ENCODE results near the gene GLCE. TPM values are rescaled to one million over a fixed set of nuclear protein-coding genes. Genes with fewer than 3 reads are reported as not detected.

The GLCE gene
- total RNA-seq, 4 donors from 2014 or later = 11.6 to 20.3 (median 16.0) TPM

- TF ChIP-seq CTCF (IDR thresholded peaks at IDR 0.05) (no peak), POLR2A (IDR thresholded peaks at IDR 0.05) (no peak), EP300 (IDR thresholded peaks at IDR 0.05) (no peak)
- WGBS, 2 donors = 47 to 54% methylated on average over 4 of the region's 4 CpGs
- H3K27me3 ChIP-seq = no peaks in the 10 kb centered on the region
- H3K4me3 ChIP-seq = no peak overlapping the region
- H3K4me1 ChIP-seq = peaks cover 0 to 2% (median 0%) of the 10 kb centered on the region in 4 donors
- H3K36me3 ChIP-seq = no peaks in the 10 kb centered on the region
- H3K9me3 ChIP-seq = no peaks in the 10 kb centered on the region
- no peak for DNase-seq (ENCODE audit: low spot score in 2 of 2)
- no peak overlapping the region for H3K27ac ChIP-seq
Observed at GRCh38 chr15:69118089-69118488, 42.3 kb upstream of the GLCE start.

GRCh38 chr15:69119001-69119400 lies 41.4 kb upstream of the GLCE start:
- no peaks in the 10 kb centered on the region for H3K9me3 ChIP-seq
- no peaks in the 10 kb centered on the region for H3K36me3 ChIP-seq
- no peaks in the 10 kb centered on the region for H3K27me3 ChIP-seq
- H3K27ac ChIP-seq = no peak overlapping the region
- peaks cover 0 to 2% (median 0%) of the 10 kb centered on the region in 4 donors for H3K4me1 ChIP-seq
- H3K4me3 ChIP-seq = no peak overlapping the region
- no peak for DNase-seq (ENCODE audit: low spot score in 2 of 2)
- 52 to 55% methylated on average over 2 of the region's 2 CpGs for WGBS, 2 donors
- TF ChIP-seq EP300 (IDR thresholded peaks at IDR 0.05) (no peak), POLR2A (IDR thresholded peaks at IDR 0.05) (no peak), CTCF (IDR thresholded peaks at IDR 0.05) (no peak)

GRCh38 chr15:69119683-69120395 lies 40.6 kb upstream of the GLCE start:
- Histone ChIP-seq H3K4me1 (peaks cover 0 to 2% (median 0%) of the 10 kb centered on the region in 4 donors), H3K36me3 (no peaks in the 10 kb centered on the region), H3K4me3 (no peak overlapping the region), H3K9me3 (no peaks in the 10 kb centered on the region), H3K27ac (no peak overlapping the region), H3K27me3 (no peaks in the 10 kb centered on the region)
- TF ChIP-seq EP300 (IDR thresholded peaks at IDR 0.05) (no peak), POLR2A (IDR thresholded peaks at IDR 0.05) (no peak), CTCF (IDR thresholded peaks at IDR 0.05) (no peak)
- DNase-seq (ENCODE audit: low spot score in 2 of 2) = no peak
- WGBS, 2 donors = 32 to 38% methylated on average over 5 of the region's 5 CpGs

GRCh38 chr15:69120732-69121131 lies 39.7 kb upstream of the GLCE start:
- TF ChIP-seq CTCF (IDR thresholded peaks at IDR 0.05) (no peak), EP300 (IDR thresholded peaks at IDR 0.05) (no peak), POLR2A (IDR thresholded peaks at IDR 0.05) (no peak)
- H3K27ac ChIP-seq = no peak overlapping the region
- WGBS, 2 donors = 94 to 95% methylated on average over 3 of the region's 3 CpGs
- H3K36me3 ChIP-seq = no peaks in the 10 kb centered on the region
- peaks cover 0 to 2% (median 0%) of the 10 kb centered on the region in 4 donors for H3K4me1 ChIP-seq
- no peak for DNase-seq (ENCODE audit: low spot score in 2 of 2)
- no peak overlapping the region for H3K4me3 ChIP-seq
- no peaks in the 10 kb centered on the region for H3K27me3 ChIP-seq
- H3K9me3 ChIP-seq = no peaks in the 10 kb centered on the region

- Histone ChIP-seq H3K27me3 (no peaks in the 10 kb centered on the region), H3K27ac (no peak overlapping the region), H3K36me3 (no peaks in the 10 kb centered on the region), H3K9me3 (no peaks in the 10 kb centered on the region), H3K4me1 (peaks cover 0 to 2% (median 0%) of the 10 kb centered on the region in 4 donors), H3K4me3 (no peak overlapping the region)
- TF ChIP-seq EP300 (IDR thresholded peaks at IDR 0.05) = no peak
- TF ChIP-seq POLR2A (IDR thresholded peaks at IDR 0.05) = no peak
- TF ChIP-seq CTCF (IDR thresholded peaks at IDR 0.05) = no peak
- 74 to 91% methylated on average over 5 of the region's 5 CpGs for WGBS, 2 donors
- no peak for DNase-seq (ENCODE audit: low spot score in 2 of 2)
Observed at GRCh38 chr15:69121198-69121828, 39.1 kb upstream of the GLCE start.
